Measurements from ENCODE around the gene MYO5B. TPM values are rescaled to one million over a fixed set of nuclear protein-coding genes. Genes with fewer than 3 reads are reported as not detected.
"Not testable (repeated sequence)": the region's sequence is repeated elsewhere in the genome, so short reads cannot be mapped to it uniquely, and the experiment has no call there.

MYO5B gene
- total and polyA plus RNA-seq, 8 donors: 9.0 to 25.5 (median 12.1) TPM

- no peaks in the 10 kb centered on the region for H3K9me3 ChIP-seq
- H3K27ac ChIP-seq: no peak overlapping the region
- TF ChIP-seq, protein P1, sequence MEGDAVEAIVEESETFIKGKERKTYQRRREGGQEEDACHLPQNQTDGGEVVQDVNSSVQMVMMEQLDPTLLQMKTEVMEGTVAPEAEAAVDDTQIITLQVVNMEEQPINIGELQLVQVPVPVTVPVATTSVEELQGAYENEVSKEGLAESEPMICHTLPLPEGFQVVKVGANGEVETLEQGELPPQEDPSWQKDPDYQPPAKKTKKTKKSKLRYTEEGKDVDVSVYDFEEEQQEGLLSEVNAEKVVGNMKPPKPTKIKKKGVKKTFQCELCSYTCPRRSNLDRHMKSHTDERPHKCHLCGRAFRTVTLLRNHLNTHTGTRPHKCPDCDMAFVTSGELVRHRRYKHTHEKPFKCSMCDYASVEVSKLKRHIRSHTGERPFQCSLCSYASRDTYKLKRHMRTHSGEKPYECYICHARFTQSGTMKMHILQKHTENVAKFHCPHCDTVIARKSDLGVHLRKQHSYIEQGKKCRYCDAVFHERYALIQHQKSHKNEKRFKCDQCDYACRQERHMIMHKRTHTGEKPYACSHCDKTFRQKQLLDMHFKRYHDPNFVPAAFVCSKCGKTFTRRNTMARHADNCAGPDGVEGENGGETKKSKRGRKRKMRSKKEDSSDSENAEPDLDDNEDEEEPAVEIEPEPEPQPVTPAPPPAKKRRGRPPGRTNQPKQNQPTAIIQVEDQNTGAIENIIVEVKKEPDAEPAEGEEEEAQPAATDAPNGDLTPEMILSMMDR (IDR thresholded peaks at IDR 0.05): no peak
- DNase-seq (no peak), ATAC-seq (no peak)
- no peaks in the 10 kb centered on the region for H3K27me3 ChIP-seq
- intact Hi-C loops (cut with DNase I): no loop called here
- no peaks in the 10 kb centered on the region for H3K36me3 ChIP-seq
- no peaks in the 10 kb centered on the region for H3K4me1 ChIP-seq
- no peak overlapping the region for H3K4me3 ChIP-seq
Measured at GRCh38 chr18:50096766-50097435, 98.0 kb downstream of the MYO5B start.

DNA sequence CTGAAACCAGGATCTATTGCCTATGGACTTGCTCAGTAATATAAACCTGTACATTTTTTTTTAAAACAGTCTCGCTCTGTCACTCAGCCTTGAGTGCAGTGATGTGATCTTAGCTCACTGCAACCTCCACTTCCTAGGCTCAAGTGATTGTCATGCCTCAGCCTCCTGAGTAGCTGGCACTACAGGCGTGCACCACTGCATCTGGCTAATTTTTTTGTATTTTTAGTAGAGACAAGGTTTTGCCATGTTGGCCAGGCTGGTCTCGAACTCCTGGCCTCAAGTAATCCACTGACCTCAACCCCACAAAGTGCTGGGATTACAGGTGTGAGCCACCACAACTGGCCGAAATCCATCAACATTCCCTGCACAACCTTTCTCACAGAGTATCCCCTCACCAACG, 100.2 kb downstream of the MYO5B start:
- H3K4me1 ChIP-seq; ATAC-seq; H3K36me3 ChIP-seq; H3K9me3 ChIP-seq; intact Hi-C loops (cut with DNase I); H3K27ac ChIP-seq; H3K27me3 ChIP-seq; H3K4me3 ChIP-seq; DNase-seq: not testable (repeated sequence)

DNA sequence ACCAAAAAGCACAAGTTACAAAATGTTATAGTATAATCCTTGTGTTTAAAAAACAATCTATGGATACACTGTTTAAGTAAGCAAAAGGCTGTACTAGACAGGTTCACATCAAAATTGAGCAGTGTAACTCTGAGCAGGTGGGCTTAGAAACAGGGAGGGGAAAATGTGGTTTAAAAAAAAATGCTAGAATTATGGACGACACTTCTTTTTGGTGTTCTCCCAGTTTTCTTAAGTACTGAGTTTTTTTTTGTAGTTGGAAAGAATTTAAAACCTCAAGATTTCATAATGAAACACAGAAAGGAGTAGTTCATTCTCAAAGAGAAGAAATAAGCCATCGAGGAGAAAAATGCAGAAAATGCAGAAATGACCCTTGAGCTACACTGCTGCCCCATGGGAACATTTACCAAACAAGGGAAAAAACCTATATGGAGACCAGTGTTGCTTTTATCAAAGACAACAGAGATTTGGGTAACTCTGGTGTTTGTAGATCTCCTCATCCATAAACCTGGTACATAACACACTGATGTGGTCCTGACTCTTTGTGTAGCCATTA, 100.7 kb downstream of the MYO5B start:
- peaks cover 0 to 2% of the 10 kb centered on the region in 2 donors for H3K27me3 ChIP-seq
- H3K4me3 ChIP-seq: no peak overlapping the region
- intact Hi-C loops (cut with DNase I): no loop called here
- no peak overlapping the region for H3K27ac ChIP-seq
- H3K4me1 ChIP-seq: no peaks in the 10 kb centered on the region
- DNase-seq (no peak), ATAC-seq (no peak)
- TF ChIP-seq, protein P1 (IDR thresholded peaks at IDR 0.05): no peak
- H3K36me3 ChIP-seq: no peaks in the 10 kb centered on the region
- H3K9me3 ChIP-seq: no peaks in the 10 kb centered on the region

DNA sequence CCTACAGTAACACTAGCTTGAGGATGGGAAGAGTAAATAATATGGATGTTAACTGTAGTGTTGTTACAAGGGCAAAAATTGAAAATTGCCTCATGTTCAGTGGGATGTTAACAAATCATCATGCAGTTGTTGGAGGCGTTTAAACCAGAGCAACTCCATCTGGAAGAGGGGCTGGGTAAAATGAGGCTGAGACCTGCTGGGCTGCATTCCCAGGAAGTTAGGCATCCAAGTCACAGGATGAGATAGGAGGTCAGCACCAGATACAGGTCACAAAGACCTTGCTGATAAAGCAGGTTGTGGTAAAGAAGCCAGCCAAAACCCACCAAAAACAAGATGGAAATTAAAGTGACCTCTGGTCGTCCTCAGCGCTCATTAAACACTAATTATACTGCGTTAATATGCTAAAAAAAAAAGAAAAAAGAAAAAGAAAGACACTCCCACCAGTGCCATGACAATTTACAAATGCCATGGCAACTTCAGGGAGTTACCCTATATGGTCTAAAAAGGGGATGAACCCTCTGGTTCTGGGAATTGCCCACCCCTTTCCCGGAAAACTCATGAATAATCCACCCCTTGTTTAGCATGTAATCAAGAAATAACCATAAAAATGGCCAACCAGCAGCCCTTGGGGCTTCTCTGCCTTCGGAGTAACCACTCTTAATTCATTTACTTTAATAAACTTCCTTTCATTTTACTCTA, 101.4 kb downstream of the MYO5B start:
- H3K4me1 ChIP-seq: no peaks in the 10 kb centered on the region
- TF ChIP-seq, protein P1 (IDR thresholded peaks at IDR 0.05): no peak
- intact Hi-C loops (cut with DNase I): no loop called here

GRCh38 chr18:50092245-50092805, 102.6 kb downstream of the MYO5B start:
- no peaks in the 10 kb centered on the region for H3K4me1 ChIP-seq
- no peak for ATAC-seq
- TF ChIP-seq, protein P1 (IDR thresholded peaks at IDR 0.05): no peak
- H3K36me3 ChIP-seq: no peaks in the 10 kb centered on the region
- no peak overlapping the region for H3K27ac ChIP-seq
- DNase-seq: no peak
- H3K9me3 ChIP-seq: no peaks in the 10 kb centered on the region
- H3K4me3 ChIP-seq: no peak overlapping the region
- H3K27me3 ChIP-seq: peaks cover 0 to 5% of the 10 kb centered on the region in 2 donors
- intact Hi-C loops (cut with DNase I): no loop called here

More for the DNA sequence above, 101.4 kb downstream of the MYO5B start:
- ATAC-seq (no peak), DNase-seq (no peak)
- Histone ChIP-seq H3K4me3 (no peak overlapping the region), H3K9me3 (no peaks in the 10 kb centered on the region), H3K36me3 (no peaks in the 10 kb centered on the region), H3K27ac (no peak overlapping the region), H3K27me3 (peaks cover 0 to 5% of the 10 kb centered on the region in 2 donors)
